ENCODE measurements around the gene POLR3B. TPM values are rescaled to one million over a fixed set of nuclear protein-coding genes. Genes with fewer than 3 reads are reported as not detected.
"Not testable (repeated sequence)": the region's sequence is repeated elsewhere in the genome, so short reads cannot be mapped to it uniquely, and the experiment has no call there.

Gene POLR3B
- total RNA-seq, 1 experiment from 2014 or later = 17.1 TPM

GRCh38 chr12:106341086-106341877 is 16.3 kb upstream of the POLR3B start:
- no peak for DNase-seq (ENCODE audit: extremely low read depth, low read depth)

DNA sequence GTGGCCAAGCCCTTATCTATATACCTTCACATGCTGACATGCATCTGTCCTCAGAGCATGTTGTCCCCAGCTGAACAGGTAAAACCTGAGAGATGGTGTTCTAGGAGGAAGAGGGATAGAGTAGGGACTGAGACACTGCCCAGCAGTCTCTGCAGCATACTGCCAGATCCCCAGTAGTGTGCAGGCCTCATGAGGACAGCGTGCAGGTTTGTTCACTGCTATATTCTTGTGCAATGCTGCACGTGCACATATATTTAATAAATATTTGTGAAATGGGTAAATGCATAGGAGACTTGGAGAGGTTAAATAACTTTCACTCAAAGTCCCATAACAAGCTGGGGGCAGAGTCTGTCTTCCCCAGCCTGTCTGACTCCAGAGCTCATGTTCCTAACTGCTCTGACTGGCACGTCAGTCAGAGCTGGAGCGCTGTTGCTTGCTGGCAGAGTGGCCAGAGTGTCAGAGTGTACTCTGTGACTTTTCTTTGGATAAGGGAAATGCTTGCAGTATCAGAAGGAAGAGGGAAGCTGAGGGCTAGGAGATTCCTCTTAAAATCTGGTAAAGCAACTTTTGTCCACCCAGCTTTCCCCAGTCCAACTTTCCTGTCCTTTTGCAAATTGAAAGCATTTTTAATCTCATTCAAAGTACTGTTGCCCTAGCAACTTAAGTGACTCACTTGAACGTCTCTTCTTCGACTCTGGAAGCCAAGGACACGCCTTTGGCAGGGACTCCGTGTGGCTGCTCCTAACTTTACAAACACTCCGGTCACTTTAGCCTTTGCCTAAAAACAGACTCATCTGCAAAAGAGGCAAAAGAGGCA is 14.9 kb upstream of the POLR3B start:
- DNase-seq (ENCODE audit: extremely low read depth, low read depth) = peak; percentile 33

- no peak for DNase-seq (ENCODE audit: extremely low read depth, low read depth)
Observed at GRCh38 chr12:106343214-106343528, 14.4 kb upstream of the POLR3B start.

DNA sequence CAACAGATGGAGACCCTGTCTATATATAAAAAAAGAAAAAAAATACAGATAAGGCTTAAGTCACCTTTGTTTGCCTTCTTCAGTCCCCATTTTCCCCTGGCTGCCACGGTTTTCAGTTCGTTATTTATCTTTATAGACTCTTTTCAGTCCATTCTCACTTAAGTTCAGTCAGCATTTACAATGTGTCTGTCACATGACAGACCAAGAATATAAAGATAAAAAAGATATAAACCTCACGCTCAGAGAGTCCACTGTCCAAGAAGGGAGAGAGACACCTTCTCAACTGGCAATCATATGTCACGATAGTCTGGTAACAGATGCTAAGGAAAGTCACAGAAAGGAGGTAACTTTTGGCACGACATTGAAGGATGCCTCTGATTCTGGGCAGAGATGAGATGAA is 13.4 kb upstream of the POLR3B start:
- DNase-seq (ENCODE audit: extremely low read depth, low read depth) = no peak

GRCh38 chr12:106345746-106346145 is 11.8 kb upstream of the POLR3B start:
- peak; percentile 81 for DNase-seq (ENCODE audit: extremely low read depth, low read depth)

- no peak for DNase-seq (ENCODE audit: extremely low read depth, low read depth)
Observed at GRCh38 chr12:106348411-106348810, 9.1 kb upstream of the POLR3B start.

- no peak for DNase-seq (ENCODE audit: extremely low read depth, low read depth)
Observed at GRCh38 chr12:106353175-106353574, 4.4 kb upstream of the POLR3B start.

DNA sequence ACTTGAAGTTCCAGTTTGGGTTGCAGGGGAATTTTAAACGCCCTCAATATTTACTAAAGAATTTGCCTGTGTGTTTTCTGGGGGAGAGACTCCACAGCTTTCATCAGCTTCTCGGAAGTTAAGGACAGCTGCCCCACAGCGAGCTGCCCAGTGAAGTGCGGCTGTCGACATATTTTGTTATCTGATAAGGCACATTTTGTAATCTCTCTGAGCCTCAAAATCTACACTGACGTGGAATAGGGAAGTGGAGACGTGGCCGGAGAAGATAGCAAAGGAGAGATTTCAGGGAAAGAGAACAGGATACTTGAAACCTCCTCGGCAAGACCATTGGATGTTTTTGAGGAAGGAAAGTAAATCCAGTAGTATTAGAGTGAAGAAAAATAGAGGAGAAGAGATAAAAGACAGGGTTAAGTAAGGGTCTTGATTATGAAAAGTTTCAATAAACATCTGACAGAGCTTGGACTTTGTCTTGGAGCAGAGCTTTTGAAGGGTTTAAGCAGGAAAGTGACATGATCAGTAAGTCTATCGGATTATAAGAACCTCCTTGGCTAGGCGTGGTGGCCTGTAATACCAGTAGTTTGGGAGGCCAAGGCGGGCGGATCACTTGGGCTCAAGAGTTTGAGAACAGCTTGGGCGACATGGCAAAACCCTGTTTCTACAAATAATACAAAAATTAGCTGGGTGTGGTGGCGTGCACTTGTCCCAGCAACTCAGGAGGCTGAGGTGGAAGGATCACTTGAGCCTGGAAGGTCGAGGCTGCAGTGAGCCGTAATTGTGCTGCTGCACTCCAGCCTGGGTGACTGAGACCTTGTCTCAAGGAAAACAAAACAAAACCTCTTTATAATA is 1.1 kb downstream of the POLR3B start:
- peak; percentile 27 for DNase-seq (ENCODE audit: extremely low read depth, low read depth)

GRCh38 chr12:106359646-106360399 is 2.3 kb downstream of the POLR3B start:
- no peak for DNase-seq (ENCODE audit: extremely low read depth, low read depth)

DNA sequence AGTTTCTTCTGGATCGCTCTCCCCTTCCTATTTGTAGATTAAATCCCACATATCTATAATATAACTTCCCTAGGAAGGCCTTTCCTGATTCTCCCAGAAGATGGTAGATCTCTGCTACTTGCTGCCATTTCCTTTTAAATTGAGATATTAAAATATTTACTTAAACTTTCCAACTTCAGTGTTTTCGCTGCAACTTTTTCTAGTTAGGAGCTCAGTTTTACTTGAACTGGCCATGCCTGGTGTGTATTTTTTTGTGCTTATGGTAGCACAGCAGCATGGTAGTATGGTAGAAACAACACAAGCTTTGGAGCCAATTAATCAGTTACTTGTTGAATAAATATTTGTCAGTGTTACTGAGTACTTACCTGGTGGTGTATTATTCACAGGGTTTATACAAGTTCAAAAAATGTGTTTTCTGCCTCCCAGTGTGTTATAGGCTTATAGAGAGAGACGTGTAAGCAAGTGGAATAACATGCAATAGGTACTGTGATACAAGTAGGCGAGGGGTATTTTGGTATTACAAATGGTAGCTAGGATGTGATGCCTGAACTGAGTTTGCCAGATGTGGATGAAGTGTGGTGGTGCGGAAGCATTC is 2.9 kb downstream of the POLR3B start:
- no peak for DNase-seq (ENCODE audit: extremely low read depth, low read depth)

DNA sequence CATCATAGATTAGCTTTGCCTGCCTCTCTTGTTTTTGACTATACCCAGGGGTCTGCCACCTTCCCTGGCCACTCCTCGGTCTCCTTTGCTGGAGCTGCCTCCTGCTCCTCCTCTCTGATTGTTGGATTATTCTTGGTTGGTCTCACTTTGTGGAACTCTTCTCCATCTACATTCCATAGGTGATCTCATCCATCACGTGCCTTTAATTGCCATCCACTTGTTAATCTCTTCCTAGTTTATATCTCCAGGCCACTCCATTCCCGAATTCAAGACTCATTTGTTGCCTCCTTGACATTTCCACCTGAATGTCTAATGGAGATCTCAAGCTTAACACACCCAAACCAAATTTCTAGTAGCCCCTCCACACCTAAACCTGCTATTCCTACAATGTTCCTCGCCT is 5.4 kb downstream of the POLR3B start:
- DNase-seq (ENCODE audit: extremely low read depth, low read depth) = no peak

DNA sequence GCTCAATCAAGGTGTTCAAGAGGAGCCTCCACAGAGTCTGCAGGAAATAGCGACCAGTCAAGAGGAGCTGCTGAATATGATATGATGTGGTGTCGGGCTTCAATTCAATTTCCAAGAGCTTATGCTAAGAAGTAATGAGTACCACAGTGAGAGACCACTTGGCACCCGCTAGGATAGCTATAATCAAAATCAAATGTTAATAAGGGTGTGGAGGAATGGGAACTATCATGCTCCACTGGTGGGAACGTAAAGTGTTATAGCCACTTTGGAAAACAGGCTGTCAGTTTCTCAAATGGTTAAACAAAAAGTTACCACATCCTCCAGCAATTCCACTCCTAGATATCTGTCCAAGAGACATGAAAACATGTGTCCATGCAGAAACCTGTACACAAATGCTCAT is 6.7 kb downstream of the POLR3B start:
- DNase-seq (ENCODE audit: extremely low read depth, low read depth) = no peak

DNA sequence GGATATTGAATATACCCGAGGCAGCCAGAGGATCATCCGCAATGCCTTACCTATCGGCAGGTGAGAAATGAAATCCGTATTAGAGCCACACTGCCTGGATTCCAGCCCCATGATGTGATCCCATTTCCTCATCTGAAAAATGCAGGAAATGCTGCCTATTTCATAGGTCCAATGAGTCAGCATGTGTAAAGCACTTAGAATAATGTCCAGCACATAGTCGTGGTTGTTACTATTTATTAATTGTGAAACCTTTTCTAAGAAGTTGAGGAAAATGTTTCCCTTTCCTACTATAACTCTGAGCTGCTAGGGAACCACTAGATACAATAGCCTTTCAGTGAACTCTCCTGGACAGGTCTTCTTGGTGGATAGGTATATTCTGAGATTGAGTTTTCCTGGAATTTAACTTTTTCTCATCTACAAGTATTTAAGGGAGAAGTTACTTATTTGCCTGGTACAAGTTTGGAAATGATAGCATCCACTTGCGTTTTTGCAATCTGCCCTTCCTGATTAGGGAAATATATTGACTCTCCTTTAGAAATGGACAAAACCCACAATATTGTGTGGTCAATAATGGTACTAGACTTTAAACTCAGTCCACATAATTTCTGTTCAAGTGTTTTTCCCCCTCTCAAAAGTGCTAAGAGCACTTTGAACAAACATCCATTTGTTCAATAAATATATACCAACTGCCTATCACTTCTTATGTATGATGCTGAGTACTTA is 12.2 kb downstream of the POLR3B start:
- peak; percentile 8 for DNase-seq (ENCODE audit: extremely low read depth, low read depth)

DNA sequence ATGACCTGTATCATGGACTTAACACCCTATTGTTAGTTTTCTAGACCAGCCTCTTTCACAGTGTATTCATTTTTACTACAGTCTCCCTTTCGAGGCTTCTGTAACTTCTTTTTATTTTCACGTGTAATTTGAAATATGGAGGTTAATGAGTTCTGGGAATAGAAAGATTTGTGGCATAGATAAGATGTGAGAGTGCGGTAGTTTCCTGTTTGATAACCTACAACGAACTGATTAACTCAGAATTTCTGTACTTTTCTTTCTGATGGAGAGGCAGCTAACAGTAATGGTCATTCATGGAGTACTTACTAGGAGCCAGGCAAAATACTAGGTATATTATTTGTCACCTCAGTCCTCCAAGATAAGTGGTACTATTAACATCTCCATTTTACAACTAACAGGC is 21.2 kb downstream of the POLR3B start:
- no peak for DNase-seq (ENCODE audit: extremely low read depth, low read depth)

GRCh38 chr12:106380954-106381353 is 23.4 kb downstream of the POLR3B start:
- no peak for DNase-seq (ENCODE audit: extremely low read depth, low read depth)

DNA sequence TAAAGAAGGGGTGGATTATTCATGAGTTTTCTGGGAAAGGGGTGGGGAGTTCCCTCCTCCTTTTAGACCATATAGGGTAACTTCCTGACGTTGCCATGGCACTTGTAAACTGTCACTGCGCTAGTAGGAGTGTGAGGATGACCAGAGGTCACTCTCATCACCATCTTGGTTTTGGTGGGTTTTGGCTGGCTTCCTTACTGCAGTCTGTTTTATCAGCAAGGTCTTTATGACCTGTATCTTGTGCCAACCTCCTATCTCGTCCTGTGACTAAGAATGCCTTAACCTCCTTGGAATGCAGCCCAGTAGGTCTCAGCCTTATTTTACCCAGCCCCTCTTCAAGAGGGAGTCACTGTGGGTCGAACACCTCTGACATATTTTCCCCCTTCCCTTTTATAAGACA is 24.3 kb downstream of the POLR3B start:
- DNase-seq (ENCODE audit: extremely low read depth, low read depth) = not testable (repeated sequence)

- DNase-seq (ENCODE audit: extremely low read depth, low read depth) = no peak
Observed at GRCh38 chr12:106386813-106387535, 29.4 kb downstream of the POLR3B start.

DNA sequence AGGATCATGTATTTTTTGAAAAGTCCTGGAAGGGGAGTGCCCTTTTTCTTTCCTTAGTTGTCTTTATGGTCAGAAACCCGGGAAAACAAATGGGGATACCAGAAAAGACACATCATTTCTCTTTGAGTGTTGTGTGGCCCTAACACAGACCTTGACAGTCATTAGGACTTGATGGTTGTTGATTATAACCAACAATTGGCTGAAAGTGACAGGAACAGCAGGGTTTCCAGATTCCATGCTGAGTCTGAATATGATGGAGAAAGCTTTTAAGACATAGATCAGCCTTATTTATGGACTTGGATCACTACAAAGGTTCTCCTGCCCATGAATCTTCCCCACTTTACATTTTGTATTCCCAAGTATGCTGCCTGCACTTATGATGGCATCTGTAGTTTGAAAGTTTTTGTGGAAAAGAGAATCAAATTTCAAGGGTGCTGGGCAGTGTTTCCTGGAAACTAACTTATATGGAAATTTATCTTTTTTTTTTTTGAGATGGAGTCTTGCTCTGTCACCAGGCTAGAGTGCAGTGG is 30.4 kb downstream of the POLR3B start:
- DNase-seq (ENCODE audit: extremely low read depth, low read depth) = no peak

GRCh38 chr12:106389151-106389550 is 31.6 kb downstream of the POLR3B start:
- no peak for DNase-seq (ENCODE audit: extremely low read depth, low read depth)
